ENCODE measurements around the gene SPOCK2. TPM values are rescaled to one million over a fixed set of nuclear protein-coding genes. Genes with fewer than 3 reads are reported as not detected.
A peak's percentile ranks its signal among the peaks of the same experiment; 100 is the strongest.

Gene SPOCK2
- total and polyA plus RNA-seq, 2 donors (not counting 1 experiment from before 2014, with no cell fraction given) = 39.1 to 139 TPM

- intact Hi-C loops (cut with micrococcal nuclease) = no loop called here
- no peaks in the 10 kb centered on the region for H3K4me1 ChIP-seq (ENCODE audit: control insufficient read depth in 2 of 2, insufficient read depth in 2 of 2, low read length in 2 of 2)
- no peaks in the 10 kb centered on the region for H3K36me3 ChIP-seq (replicated peaks in 1 of 2; ENCODE audit: control extremely low read depth in 1 of 2, control insufficient read depth in 1 of 2, extremely low read depth in 1 of 2, insufficient read depth in 2 of 2, low read length in 1 of 2)
- peaks cover 3% of the 10 kb centered on the region for H3K9me3 Mint-ChIP-seq (ENCODE audit: insufficient read depth)
- H3K27ac Mint-ChIP-seq = no peak overlapping the region
- peaks cover 4% of the 10 kb centered on the region for H3K4me1 Mint-ChIP-seq
- DNase-seq (no peak), ATAC-seq (ENCODE audit: low read depth) (no peak)
- H3K4me2 ChIP-seq (replicated peaks; ENCODE audit: low read depth, low read length, poor library complexity, severe bottlenecking) = no peak overlapping the region
- H3K27ac ChIP-seq (ENCODE audit: low read length in 2 of 2) = no peak overlapping the region
- H2AFZ ChIP-seq (ENCODE audit: insufficient read depth, low read depth, low read length, poor library complexity, severe bottlenecking) = no peak overlapping the region
- H4K20me1 ChIP-seq (ENCODE audit: control insufficient read depth, insufficient read depth, low read length, poor library complexity, severe bottlenecking) = no peaks in the 10 kb centered on the region
- no peak for TF ChIP-seq EZH2 (IDR thresholded peaks at IDR 0.05; ENCODE audit: borderline replicate concordance, insufficient read depth, low read depth, low read length, poor library complexity, severe bottlenecking)
- no peak for TF ChIP-seq CTCF (IDR thresholded peaks at IDR 0.05)
- no peak overlapping the region for H3K4me3 ChIP-seq (ENCODE audit: control extremely low read depth in 1 of 5, extremely low read depth in 1 of 5, insufficient read depth in 1 of 5, low read depth in 2 of 5, low read length in 4 of 5)
- peaks cover 10% of the 10 kb centered on the region for H3K27me3 Mint-ChIP-seq
- H3K4me3 Mint-ChIP-seq = no peak overlapping the region
- POLR2A ChIA-PET = no interaction called here
- no peaks in the 10 kb centered on the region for H3K79me2 ChIP-seq (ENCODE audit: control insufficient read depth, insufficient read depth, low read length)
- no peak overlapping the region for H3K9ac ChIP-seq (ENCODE audit: low read length)
- CTCF ChIA-PET = interaction anchor here (0.6 kb wide), 1 partner anchor 27 kb away, joined by 3 read pairs; no protein-coding TSS in a partner anchor
- H3K27me3 ChIP-seq (replicated peaks in 1 of 4; ENCODE audit: control extremely low read depth in 1 of 4, control insufficient read depth in 3 of 4, insufficient read depth in 4 of 4, low read length in 3 of 4) = no peaks in the 10 kb centered on the region
- 94% methylated on average over 4 of the region's 6 CpGs for WGBS (ENCODE audit: insufficient coverage)
- no peaks in the 10 kb centered on the region for H3K9me3 ChIP-seq (ENCODE audit: control extremely low read depth in 1 of 3, control insufficient read depth in 2 of 3, insufficient read depth in 1 of 3, low read length in 2 of 3)
These were observed 66.1 kb downstream of the SPOCK2 start for GRCh38 chr10:72022228-72022627.

- Mint-ChIP-seq H3K9me3 (ENCODE audit: insufficient read depth) (peaks cover 3% of the 10 kb centered on the region), H3K4me1 (peaks cover 4% of the 10 kb centered on the region), H3K4me3 (no peak overlapping the region), H3K27me3 (peaks cover 7% of the 10 kb centered on the region), H3K27ac (no peak overlapping the region)
- intact Hi-C loops (cut with micrococcal nuclease) = no loop called here
- ChIA-PET CTCF (interaction anchor here (0.6 kb wide), 1 partner anchor 28 kb away, joined by 3 read pairs; no protein-coding TSS in a partner anchor), POLR2A (no interaction called here)
- DNase-seq (no peak), ATAC-seq (ENCODE audit: low read depth) (no peak)
- no peaks in the 10 kb centered on the region for H4K20me1 ChIP-seq (ENCODE audit: control insufficient read depth, insufficient read depth, low read length, poor library complexity, severe bottlenecking)
- no peaks in the 10 kb centered on the region for H3K4me1 ChIP-seq (ENCODE audit: control insufficient read depth in 2 of 2, insufficient read depth in 2 of 2, low read length in 2 of 2)
- 62% methylated on average over 4 of the region's 9 CpGs for WGBS (ENCODE audit: insufficient coverage)
- no peaks in the 10 kb centered on the region for H3K9me3 ChIP-seq (ENCODE audit: control extremely low read depth in 1 of 3, control insufficient read depth in 2 of 3, insufficient read depth in 1 of 3, low read length in 2 of 3)
- TF ChIP-seq EZH2 (IDR thresholded peaks at IDR 0.05; ENCODE audit: borderline replicate concordance, insufficient read depth, low read depth, low read length, poor library complexity, severe bottlenecking) = no peak
- TF ChIP-seq CTCF (IDR thresholded peaks at IDR 0.05) = no peak
- H3K79me2 ChIP-seq (ENCODE audit: control insufficient read depth, insufficient read depth, low read length) = no peaks in the 10 kb centered on the region
- H3K27ac ChIP-seq (ENCODE audit: low read length in 2 of 2) = no peak overlapping the region
- no peaks in the 10 kb centered on the region for H3K36me3 ChIP-seq (replicated peaks in 1 of 2; ENCODE audit: control extremely low read depth in 1 of 2, control insufficient read depth in 1 of 2, extremely low read depth in 1 of 2, insufficient read depth in 2 of 2, low read length in 1 of 2)
- H3K27me3 ChIP-seq (replicated peaks in 1 of 4; ENCODE audit: control extremely low read depth in 1 of 4, control insufficient read depth in 3 of 4, insufficient read depth in 4 of 4, low read length in 3 of 4) = no peaks in the 10 kb centered on the region
- no peak overlapping the region for H3K4me2 ChIP-seq (replicated peaks; ENCODE audit: low read depth, low read length, poor library complexity, severe bottlenecking)
- H3K4me3 ChIP-seq (ENCODE audit: control extremely low read depth in 1 of 5, extremely low read depth in 1 of 5, insufficient read depth in 1 of 5, low read depth in 2 of 5, low read length in 4 of 5) = no peak overlapping the region
- no peak overlapping the region for H3K9ac ChIP-seq (ENCODE audit: low read length)
- peak overlapping the region; percentile 38 for H2AFZ ChIP-seq (ENCODE audit: insufficient read depth, low read depth, low read length, poor library complexity, severe bottlenecking)
These were observed 67.2 kb downstream of the SPOCK2 start for GRCh38 chr10:72020914-72021809.

All from B cell (primary cell).